Pancreas (tissue), 10 donors: Measurements from ENCODE around the gene CATSPER4. TPM values are rescaled to one million over a fixed set of nuclear protein-coding genes. Genes with fewer than 3 reads are reported as not detected.

ENCODE experiments used
- ATAC-seq, 4 donors: fragments of 200-7000 bp; cut with Tn5 transposase; one replicate each; pipeline versions ENCODE4 v1.8.0 to v1.9.1; 2020; ENCODE audit warnings: mild to moderate bottlenecking in 4 of 4, moderate library complexity in 4 of 4
- DNase-seq, 6 donors: peaks; one replicate each; pipeline ENCODE4 v3.0.0-alpha.2; 2020
- FAIRE-seq: peaks from 2 replicates; lab custom pipeline; 2012; peaks lifted over from hg19 to GRCh38; lab: Jason Lieb, UNC
- H3K27ac ChIP-seq, 4 donors: fragments of 200-600 bp; sonication (generic); 1 replicate in 3 of 4; 2 replicates in 1 of 4; pipeline versions ENCODE4 v1.5.0 to v1.8.0; 2020
- H3K27me3 ChIP-seq, 4 donors: fragments of 200-600 bp; one replicate each; pipeline ENCODE4 v1.8.0; 2021
- H3K36me3 ChIP-seq, 3 donors: fragments of 200-600 bp; sonication (generic) in 1 of 3; one replicate each; pipeline versions ENCODE4 v1.5.0 to v1.8.0; 2020 to 2021
- H3K4me1 ChIP-seq, 3 donors: fragments of 200-600 bp; one replicate each; pipeline ENCODE4 v1.8.0; 2021
- H3K4me3 ChIP-seq, 4 donors: fragments of 200-600 bp; sonication (generic) in 2 of 4; one replicate each; pipeline versions ENCODE4 v1.5.0 to v1.8.0; 2020 to 2021
- H3K9me3 ChIP-seq, 4 donors: fragments of 200-600 bp; one replicate each; pipeline ENCODE4 v1.8.0; 2021
- CTCF ChIP-seq, 4 donors: fragments of 200-600 bp; sonication (generic) in 3 of 4; IDR thresholded peaks; one replicate each; pipeline versions ENCODE4 v1.5.0 to v1.8.0; 2021; ENCODE audit warnings: antibody characterized with exemption in 4 of 4
- WGBS, 2 donors: extraction: QIAGEN DNeasy Blood & Tissue Kit; methylation state at CpG; one replicate each; pipeline ENCODE4 v1.1.7; 2013; 5-methylcytosine and 5-hydroxymethylcytosine counted together
- intact Hi-C, 3 donors: fragments of 100-400 bp; cut with DNase I; formaldehyde crosslinking; loops; one replicate each; pipeline versions ENCODE4 v1.11.1 to v1.14.2; 2022
- polyA plus RNA-seq, 2 donors: library from polyadenylated mRNA; stranded (reverse); fragments of 200-250 nt; gene quantifications; one replicate each; pipeline ENCODE4 v1.2.3, GENCODE V29; 2013
- total RNA-seq, 6 donors: library from RNA; stranded (reverse); fragmentation: NEBNext Ultra II Directional in 4 of 6; extraction: Animal tissue kit (Norgen Biotek cat#: 25700) in 4 of 6; gene quantifications; one replicate each; pipeline versions ENCODE4 v1.2.1 to v1.2.4, GENCODE V29; 2021 to 2023
- donor health status: healthy with polysubstance abuse.
- donor health status: DM: no; HTN: no; CAD: no; lungs with moderate emphysema.
- donor health status: DM: no; HTN: no; CAD: no.
- donor health status: control.
- donor health status: control.
- donor health status: Bipolar disorder and iron deficiency.
- donor health status: DM: yes; HTN: yes; CAD: no.
- donor health status: DM: no; HTN: no; CAD: no.
- donor health status: DM: no; HTN: no; CAD: no.
- donor health status: DM: yes; HTN: yes; CAD: no.

The CATSPER4 gene
- total and polyA plus RNA-seq, 8 donors: 0.09 TPM; not detected in 7

DNA sequence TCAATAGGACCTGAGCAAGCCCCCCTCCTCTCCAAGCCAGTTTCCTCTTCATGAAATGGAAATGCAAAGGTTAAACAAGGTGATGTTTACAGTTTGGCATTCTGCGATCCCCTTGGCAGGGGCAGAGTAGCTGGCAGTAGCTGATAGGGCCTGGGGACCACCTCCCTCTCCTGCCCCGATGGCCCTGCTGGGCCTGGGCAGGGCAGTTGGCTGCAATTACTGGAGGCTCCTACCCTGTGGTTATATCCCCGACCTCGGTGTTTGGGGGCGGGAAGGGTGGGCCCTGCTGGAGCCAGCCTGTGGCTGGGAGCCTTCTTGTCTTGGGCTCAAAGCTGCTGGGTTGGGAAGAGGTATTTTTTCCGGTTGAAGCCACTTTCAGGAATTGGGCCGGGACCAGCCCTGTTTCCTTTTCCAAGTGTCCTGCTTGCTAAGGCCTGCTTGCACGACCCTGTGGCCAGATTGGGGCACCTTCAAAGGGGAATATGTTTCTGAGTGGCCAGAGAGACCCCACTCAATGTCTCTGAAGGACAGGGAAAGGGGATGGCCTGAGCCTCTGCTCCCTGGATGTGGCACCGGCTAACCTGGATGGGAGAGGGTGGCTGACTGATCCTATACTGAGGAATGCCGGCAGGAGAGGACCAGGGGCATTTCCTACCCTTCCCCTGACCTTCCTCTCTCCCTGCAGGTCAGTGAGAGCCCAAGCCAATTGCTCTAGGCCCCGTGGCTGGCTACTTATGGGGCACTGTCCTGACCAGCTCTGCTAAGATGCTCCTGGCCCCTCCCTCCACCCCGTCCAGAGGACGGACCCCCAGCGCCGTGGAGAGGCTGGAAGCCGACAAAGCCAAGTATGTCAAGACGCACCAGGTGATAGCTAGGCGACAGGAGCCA lies 29.6 kb upstream of the CATSPER4 start:
- 48 to 53% methylated on average over 18 of the region's 18 CpGs for WGBS, 2 donors
- peaks cover 0 to 3% (median 0%) of the 10 kb centered on the region in 3 donors for H3K4me1 ChIP-seq
- H3K9me3 ChIP-seq: no peaks in the 10 kb centered on the region
- peak in 3 of 6 donors; percentile 22 to 41 (median 37) for DNase-seq
- H3K36me3 ChIP-seq: no peaks in the 10 kb centered on the region
- H3K27me3 ChIP-seq: no peaks in the 10 kb centered on the region
- no peak for FAIRE-seq
- no peak for TF ChIP-seq CTCF (IDR thresholded peaks at IDR 0.05)
- ATAC-seq: no peak
- intact Hi-C loops: no loop called here
- H3K27ac ChIP-seq: no peak overlapping the region
- H3K4me3 ChIP-seq: peak overlapping the region; percentile 28 to 64 (median 44)

- DNase-seq (peak; percentile 54 to 87 (median 71)), FAIRE-seq (no peak), ATAC-seq (peak; percentile 64 to 80 (median 76))
- Histone ChIP-seq H3K4me1 (peaks cover 0 to 3% (median 0%) of the 10 kb centered on the region in 3 donors), H3K36me3 (no peaks in the 10 kb centered on the region), H3K27ac (peak overlapping the region in 1 of 4 donors; percentile 27), H3K4me3 (peak overlapping the region; percentile 28 to 64 (median 44)), H3K9me3 (no peaks in the 10 kb centered on the region), H3K27me3 (no peaks in the 10 kb centered on the region)
- no peak for TF ChIP-seq CTCF (IDR thresholded peaks at IDR 0.05)
- intact Hi-C loops: no loop called here
- 1 to 2% methylated on average over 73 to 98 of the region's 98 CpGs for WGBS, 2 donors
Measured at GRCh38 chr1:26161415-26162219, 28.8 kb upstream of the CATSPER4 start.

DNA sequence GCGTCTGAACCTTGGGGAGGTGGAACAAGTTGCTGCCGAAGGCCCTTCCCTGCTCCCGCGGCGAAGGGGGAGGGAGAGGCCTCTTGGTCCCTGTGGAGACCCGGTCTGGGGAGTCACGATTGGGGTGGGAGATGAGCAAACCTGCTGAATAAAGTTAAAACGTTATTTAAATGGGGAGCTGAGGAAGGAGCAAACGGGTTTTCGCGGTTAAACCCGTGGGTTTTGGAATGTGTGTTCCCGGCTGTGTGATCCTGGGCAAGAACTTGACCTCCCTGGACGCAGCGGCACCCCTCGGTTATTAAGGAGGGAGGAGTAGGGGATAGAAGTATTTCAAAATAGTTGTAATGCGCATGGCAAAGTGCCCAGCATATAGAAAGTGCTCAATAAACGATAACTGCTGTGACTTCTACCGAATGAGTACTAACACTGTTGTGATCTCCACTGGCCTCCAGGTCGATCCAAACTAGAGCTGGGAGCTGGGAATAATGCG lies 28.1 kb upstream of the CATSPER4 start:
- peak in 1 of 4 donors; percentile 7 for ATAC-seq
- Histone ChIP-seq H3K27me3 (no peaks in the 10 kb centered on the region), H3K27ac (peak overlapping the region in 1 of 4 donors; percentile 27), H3K36me3 (no peaks in the 10 kb centered on the region), H3K4me3 (peak overlapping the region; percentile 23 to 64 (median 44)), H3K9me3 (no peaks in the 10 kb centered on the region), H3K4me1 (peaks cover 0 to 3% (median 0%) of the 10 kb centered on the region in 3 donors)
- intact Hi-C loops: no loop called here
- TF ChIP-seq CTCF (IDR thresholded peaks at IDR 0.05): no peak
- 31 to 34% methylated on average over 21 of the region's 21 CpGs for WGBS, 2 donors
- peak in 1 of 6 donors; percentile 57 for DNase-seq
- FAIRE-seq: no peak

GRCh38 chr1:26163684-26164035 lies 26.7 kb upstream of the CATSPER4 start:
- Histone ChIP-seq H3K27ac (no peak overlapping the region), H3K4me3 (peak overlapping the region in 2 of 4 donors; percentile 36 to 49), H3K4me1 (peaks cover 0 to 3% (median 0%) of the 10 kb centered on the region in 3 donors), H3K36me3 (no peaks in the 10 kb centered on the region), H3K9me3 (no peaks in the 10 kb centered on the region), H3K27me3 (no peaks in the 10 kb centered on the region)
- FAIRE-seq (no peak), DNase-seq (no peak), ATAC-seq (no peak)
- TF ChIP-seq CTCF (IDR thresholded peaks at IDR 0.05): no peak
- intact Hi-C loops: no loop called here
- WGBS, 2 donors: 52 to 56% methylated on average over 9 of the region's 9 CpGs
